GM12878 (cell line): ENCODE data around the gene PUSL1. TPM values are rescaled to one million over a fixed set of nuclear protein-coding genes. Genes with fewer than 3 reads are reported as not detected.

ENCODE experiments used
- ATAC-seq: fragments of 200-7000 bp; cut with Tn5 transposase; 3 replicates; pipeline ENCODE4 v1.9.1; 2020; ENCODE audit warnings: mild to moderate bottlenecking, moderate library complexity
- BruUV-seq: library from RNA; stranded (reverse); fragments of 400-500 nt; replicated peaks from 2 replicates; lab custom pipeline; 2021; lab: Mats Ljungman, UMichigan
- CTCF ChIA-PET: fragments of 300-600 bp; sonication (Branson Sonifier 250); formaldehyde crosslinking; extraction: SDS; loops from one replicate; lab custom pipeline; 2021; ENCODE audit warnings: inconsistent platforms; lab: Yijun Ruan, JAX
- POLR2A ChIA-PET: fragments of 350-600 bp; formaldehyde crosslinking; extraction: SDS; loops from one replicate; lab custom pipeline; 2021; ENCODE audit warnings: inconsistent platforms; lab: Charles Lee
- RAD21 ChIA-PET: fragments of 300-600 bp; sonication (Branson Sonifier 250); formaldehyde crosslinking; loops from one replicate; lab custom pipeline; 2023; ENCODE audit warnings: antibody characterized with exemption; ENCODE audit not compliant: unreplicated experiment; lab: Charles Lee
- SMC1A ChIA-PET: fragments of 300-600 bp; sonication (Branson Sonifier 250); formaldehyde crosslinking; loops from one replicate; lab custom pipeline; 2023; ENCODE audit not compliant: unreplicated experiment, uncharacterized antibody; lab: Charles Lee
- DNase-seq: peaks from one replicate; pipeline ENCODE4 v3.0.0-alpha.2; 2011; ENCODE audit warnings: low read depth, low spot score
- FAIRE-seq: peaks from 3 replicates; lab custom pipeline; 2011; peaks lifted over from hg19 to GRCh38; lab: Jason Lieb, UNC
- H2AFZ ChIP-seq: 2 replicates; pipeline ENCODE4 v1.6.0; 2011; ENCODE audit warnings: low read depth, low read length, control low read depth; ENCODE audit not compliant: control insufficient read depth
- H3K27ac ChIP-seq: 2 replicates; pipeline ENCODE4 v1.5.1; 2011; ENCODE audit warnings: control low read depth; ENCODE audit not compliant: control insufficient read depth, insufficient read depth
- H3K27me3 ChIP-seq, 2 experiments: replicated peaks in 1 of 2; 2 replicates each; pipeline versions ENCODE4 v1.6.0 to v1.6.1; 2011; ENCODE audit warnings: low read length in 1 of 2; ENCODE audit not compliant: control insufficient read depth in 2 of 2, insufficient read depth in 2 of 2
- H3K36me3 ChIP-seq, 2 experiments: 2 replicates each; pipeline ENCODE4 v1.5.1; 2011; ENCODE audit warnings: low read length in 1 of 2; ENCODE audit not compliant: control insufficient read depth in 2 of 2, insufficient read depth in 2 of 2
- H3K4me1 ChIP-seq: 2 replicates; pipeline ENCODE4 v1.6.1; 2011; ENCODE audit warnings: mild to moderate bottlenecking, low read length, moderate library complexity, mixed read lengths; ENCODE audit not compliant: control insufficient read depth, insufficient read depth
- H3K4me2 ChIP-seq: 2 replicates; pipeline ENCODE4 v1.6.0; 2011; ENCODE audit warnings: control low read depth; ENCODE audit not compliant: control insufficient read depth, insufficient read depth
- H3K4me3 ChIP-seq: fragments of 200-600 bp; sonication (generic); 2 replicates; pipeline ENCODE4 v1.5.1; 2016
- H3K79me2 ChIP-seq: 2 replicates; pipeline ENCODE4 v1.6.0; 2011; ENCODE audit warnings: low read length; ENCODE audit not compliant: control insufficient read depth, insufficient read depth
- H3K9ac ChIP-seq: 2 replicates; pipeline ENCODE4 v1.8.0; 2011; ENCODE audit warnings: low read length, control low read depth, mixed read lengths; ENCODE audit not compliant: control insufficient read depth, insufficient read depth
- H3K9me3 ChIP-seq: replicated peaks from 3 replicates; pipeline ENCODE4 v1.5.1; 2011; ENCODE audit warnings: mild to moderate bottlenecking, low read length; ENCODE audit not compliant: control insufficient read depth, insufficient read depth
- H4K20me1 ChIP-seq: 2 replicates; pipeline ENCODE4 v1.6.0; 2011; ENCODE audit not compliant: control insufficient read depth, insufficient read depth
- CBX5 ChIP-seq: sonication (generic); IDR thresholded peaks from 2 replicates; pipeline ENCODE4 v1.6.1; 2016; ENCODE audit warnings: low read depth, moderate library complexity, mild to moderate bottlenecking, inconsistent platforms
- POLR2A ChIP-seq: IDR thresholded peaks from 2 replicates; pipeline ENCODE4 v1.6.1; 2011; ENCODE audit warnings: low read depth, mild to moderate bottlenecking, low read length
- POLR2AphosphoS2 ChIP-seq: IDR thresholded peaks from 2 replicates; pipeline ENCODE4 v1.6.1; 2011; ENCODE audit warnings: low read depth, mild to moderate bottlenecking, low read length, improper control_type of control experiment, moderate library complexity
- POLR2AphosphoS5 ChIP-seq: IDR thresholded peaks from 2 replicates; pipeline ENCODE4 v1.6.1; 2011; ENCODE audit warnings: mild to moderate bottlenecking, low read length, inconsistent platforms
- RB1 ChIP-seq: fragments of 450-650 bp; formaldehyde crosslinking; IDR thresholded peaks from 2 replicates; pipeline ENCODE4 v1.6.1; 2017; ENCODE audit warnings: mild to moderate bottlenecking, borderline replicate concordance
- WGBS: methylation state at CpG from one replicate; pipeline ENCODE4 v1.1.6; 2016; ENCODE audit warnings: low lambda C conversion rate; ENCODE audit not compliant: insufficient replicate concordance, insufficient coverage; ENCODE audit errors: missing lambda C conversion rate; 5-methylcytosine and 5-hydroxymethylcytosine counted together
- in situ Hi-C: fragments of 300-500 bp; cut with MboI; formaldehyde crosslinking; loops from 9 replicates; pipeline ENCODE4 v1.14.3; 2018; ENCODE audit warnings: mixed read lengths
- intact Hi-C: fragments of 100-400 bp; cut with micrococcal nuclease; formaldehyde crosslinking; loops from one replicate; pipeline ENCODE4 v1.14.2; 2022; ENCODE audit not compliant: unreplicated experiment
- polyA plus RNA-seq, 11 experiments: library from polyadenylated mRNA; depleted of rRNA in 4 of 11; unstranded in 6 of 11; stranded (reverse) in 5 of 11; fragments of >200 nt; fragmentation: Nextera tagmentation in 4 of 11; fragmentation: Illumina TruSeq in 1 of 11; extraction: Ambion mirVana in 4 of 11; extraction: Trizol in 1 of 11; gene quantifications; 1 replicate in 1 of 11; 2 replicates in 10 of 11; pipeline versions ENCODE4 v1.2.1 to v1.2.3, GENCODE V29; 2011 to 2016; ENCODE audit warnings: inconsistent platforms in 2 of 11, missing spikeins in 2 of 11, low read depth in 1 of 11
- total RNA-seq, 4 experiments: library from RNA; depleted of rRNA in 3 of 4; stranded (reverse); fragments of >200 nt in 3 of 4; fragmentation: Illumina TruSeq in 1 of 4; extraction: Trizol in 1 of 4; gene quantifications; 2 replicates each; pipeline versions ENCODE4 v1.2.1 to v1.2.3, GENCODE V29; 2013 to 2021

The PUSL1 gene
- total and polyA plus RNA-seq, 10 of the 15 experiments (the other 5 are each of a cell fraction or from before 2014, with no cell fraction given), result 0.16 to 28.4 (median 15.1) TPM

- SMC1A ChIA-PET, result no interaction called here
- DNase-seq (no peak), FAIRE-seq (no peak), ATAC-seq (no peak)
- H3K4me2 ChIP-seq, result no peak overlapping the region
- WGBS, result 90% methylated on average over 49 of the region's 49 CpGs
- intact Hi-C loops, result no loop called here
- TF ChIP-seq POLR2A (peak; percentile 37), POLR2AphosphoS2 (0 out of 2 replicates have a peak, but pooled peaks have one; percentile 16), POLR2AphosphoS5 (peak; percentile 51; the same call in 1 of the 2 replicates), RB1 (no peak)
- POLR2A ChIA-PET, result no interaction called here
- CTCF ChIA-PET, result no interaction called here
- H3K36me3 ChIP-seq, result peaks cover 3 to 34% of the 10 kb centered on the region in 2 experiments; a peak in 3 of 4 replicates
- no peaks in the 10 kb centered on the region for H4K20me1 ChIP-seq
- H2AFZ ChIP-seq, result no peak overlapping the region
- in situ Hi-C loops, result no loop called here
- no peaks in the 10 kb centered on the region for H3K4me1 ChIP-seq
- H3K27me3 ChIP-seq, result no peaks in the 10 kb centered on the region
- H3K4me3 ChIP-seq, result no peak overlapping the region
- RAD21 ChIA-PET, result no interaction called here
- BruUV-seq, result TSS peak; percentile 45
- H3K79me2 ChIP-seq, result peaks cover 6% of the 10 kb centered on the region
- no peaks in the 10 kb centered on the region for H3K9me3 ChIP-seq
- H3K27ac ChIP-seq, result no peak overlapping the region
- H3K9ac ChIP-seq, result no peak overlapping the region
Measured at GRCh38 chr1:1312450-1313314, 4.3 kb downstream of the PUSL1 start.

GRCh38 chr1:1313500-1314236 lies 5.3 kb downstream of the PUSL1 start:
- no peaks in the 10 kb centered on the region; the same call in 1 of the 2 replicates for H4K20me1 ChIP-seq
- peaks cover 6% of the 10 kb centered on the region for H3K79me2 ChIP-seq

More at GRCh38 chr1:1313500-1314236, 5.3 kb downstream of the PUSL1 start:
- no peak for FAIRE-seq
- SMC1A ChIA-PET, result no interaction called here
- Histone ChIP-seq H2AFZ (no peak overlapping the region), H3K27ac (no peak overlapping the region), H3K9me3 (no peaks in the 10 kb centered on the region), H3K4me1 (no peaks in the 10 kb centered on the region), H3K9ac (no peak overlapping the region), H3K27me3 (no peaks in the 10 kb centered on the region), H3K4me2 (no peak overlapping the region), H3K4me3 (no peak overlapping the region), H3K36me3 (peaks cover 3 to 34% of the 10 kb centered on the region in 2 experiments; a peak in 3 of 4 replicates)
- ATAC-seq, result no peak
- POLR2A ChIA-PET, result no interaction called here
- WGBS, result 92% methylated on average over 37 of the region's 37 CpGs
- intact Hi-C loops (no loop called here), in situ Hi-C loops (no loop called here)
- TF ChIP-seq POLR2A (peak; percentile 54), CBX5 (no peak)
- no peak for DNase-seq
- RAD21 ChIA-PET, result no interaction called here
- CTCF ChIA-PET, result no interaction called here
- no TSS peak for BruUV-seq
